ENCODE results near the gene USP48.
"Not testable (repeated sequence)": the region's sequence is repeated elsewhere in the genome, so short reads cannot be mapped to it uniquely, and the experiment has no call there.

The USP48 gene

GRCh38 chr1:21687081-21687529, 95.8 kb downstream of the USP48 start:
- no peak for DNase-seq

GRCh38 chr1:21685946-21686678, 96.8 kb downstream of the USP48 start:
- DNase-seq = no peak

GRCh38 chr1:21681426-21681825, 101.5 kb downstream of the USP48 start:
- no peak for DNase-seq

- no peak for DNase-seq
Measured at GRCh38 chr1:21680918-21681317, 102.0 kb downstream of the USP48 start.

- no peak for DNase-seq
Measured at GRCh38 chr1:21680381-21680780, 102.6 kb downstream of the USP48 start.

GRCh38 chr1:21677168-21677567, 105.8 kb downstream of the USP48 start:
- no peak for DNase-seq

GRCh38 chr1:21674957-21675356, 108.0 kb downstream of the USP48 start:
- no peak for DNase-seq

GRCh38 chr1:21673853-21674252, 109.1 kb downstream of the USP48 start:
- not testable (repeated sequence) for DNase-seq

GRCh38 chr1:21673277-21673780, 109.6 kb downstream of the USP48 start:
- DNase-seq = no peak

- no peak for DNase-seq
Measured at GRCh38 chr1:21672478-21673276, 110.3 kb downstream of the USP48 start.

- no peak for DNase-seq
Measured at GRCh38 chr1:21671915-21672314, 111.0 kb downstream of the USP48 start.

- no peak for DNase-seq
Measured at GRCh38 chr1:21670956-21671902, 111.7 kb downstream of the USP48 start.

- no peak for DNase-seq
Measured at GRCh38 chr1:21670059-21670881, 112.7 kb downstream of the USP48 start.

GRCh38 chr1:21669258-21670058, 113.5 kb downstream of the USP48 start, which contains the start of gene RAP1GAP:
RAP1GAP (minus strand) TSS chr1:21669357; CDS start chr1:21620032, 49,325 bp downstream.
- no peak for DNase-seq

GRCh38 chr1:21668951-21669257, 114.0 kb downstream of the USP48 start:
- no peak for DNase-seq

GRCh38 chr1:21668232-21668950, 114.6 kb downstream of the USP48 start:
- DNase-seq = no peak

- DNase-seq = no peak
Measured at GRCh38 chr1:21667348-21668231, 115.4 kb downstream of the USP48 start.

GRCh38 chr1:21666576-21667320, 116.2 kb downstream of the USP48 start:
- DNase-seq = no peak
